ENCODE measurements around the gene LIPG. TPM values are rescaled to one million over a fixed set of nuclear protein-coding genes. Genes with fewer than 3 reads are reported as not detected.
"Not testable (repeated sequence)": the region's sequence is repeated elsewhere in the genome, so short reads cannot be mapped to it uniquely, and the experiment has no call there.

LIPG gene
- total RNA-seq, result 18.2 TPM

GRCh38 chr18:49561289-49562193, at the start of gene LIPG:
LIPG (plus strand) TSS chr18:49562057; CDS start chr18:49562309, 252 bp downstream.
- no peak for DNase-seq

- not testable (repeated sequence) for DNase-seq
These were observed 49.0 kb upstream of the LIPG start for GRCh38 chr18:49512876-49513275.

GRCh38 chr18:49514577-49514976, 47.3 kb upstream of the LIPG start:
- DNase-seq, result no peak

- DNase-seq, result not testable (repeated sequence)
These were observed 46.9 kb upstream of the LIPG start for GRCh38 chr18:49515003-49515402.

- no peak for DNase-seq
These were observed 46.3 kb upstream of the LIPG start for GRCh38 chr18:49515516-49515915.

GRCh38 chr18:49517483-49517882, 44.4 kb upstream of the LIPG start:
- DNase-seq, result no peak

GRCh38 chr18:49519101-49519971, 42.5 kb upstream of the LIPG start:
- no peak for DNase-seq

GRCh38 chr18:49520661-49521145, 41.2 kb upstream of the LIPG start:
- no peak for DNase-seq

GRCh38 chr18:49521216-49521835, 40.5 kb upstream of the LIPG start:
- no peak for DNase-seq

GRCh38 chr18:49523580-49524093, 38.2 kb upstream of the LIPG start:
- DNase-seq, result not testable (repeated sequence)

- DNase-seq, result no peak
These were observed 37.5 kb upstream of the LIPG start for GRCh38 chr18:49524349-49524748.

- no peak for DNase-seq
These were observed 36.9 kb upstream of the LIPG start for GRCh38 chr18:49524951-49525350.

GRCh38 chr18:49525981-49526380, 35.9 kb upstream of the LIPG start:
- DNase-seq, result no peak

- DNase-seq, result no peak
These were observed 34.1 kb upstream of the LIPG start for GRCh38 chr18:49527631-49528327.

- no peak for DNase-seq
These were observed 32.3 kb upstream of the LIPG start for GRCh38 chr18:49529596-49529995.

- DNase-seq, result no peak
These were observed 30.1 kb upstream of the LIPG start for GRCh38 chr18:49531678-49532153.

- no peak for DNase-seq
These were observed 26.8 kb upstream of the LIPG start for GRCh38 chr18:49534846-49535601.

- DNase-seq, result no peak
These were observed 24.5 kb upstream of the LIPG start for GRCh38 chr18:49537232-49537896.

- DNase-seq, result no peak
These were observed 17.5 kb upstream of the LIPG start for GRCh38 chr18:49544362-49544761.

GRCh38 chr18:49546278-49546677, 15.6 kb upstream of the LIPG start:
- DNase-seq, result no peak

Measured in occipital lobe (tissue), 2 donors.